ENCODE results near the gene PRSS57.
A peak's percentile ranks its signal among the peaks of the same experiment; 100 is the strongest.
"Not testable (repeated sequence)": the region's sequence is repeated elsewhere in the genome, so short reads cannot be mapped to it uniquely, and the experiment has no call there.

The PRSS57 gene

GRCh38 chr19:674282-675151 is 20.7 kb downstream of the PRSS57 start (continued):
- no peak for TF ChIP-seq TSHZ2 (CRISPR knock-in tag; IDR thresholded peaks at IDR 0.05)
- no peak for TF ChIP-seq ZC3H10 (CRISPR knock-in tag; IDR thresholded peaks at IDR 0.05)
- TF ChIP-seq CREB5 (CRISPR knock-in tag; IDR thresholded peaks at IDR 0.05; ENCODE audit: low read depth): no peak

GRCh38 chr19:670609-671075 is 24.6 kb downstream of the PRSS57 start:
- TF ChIP-seq SNAI2 (CRISPR knock-in tag; IDR thresholded peaks at IDR 0.05) (no peak), ESRRG (CRISPR knock-in tag; IDR thresholded peaks at IDR 0.05) (no peak), ZNF70 (CRISPR knock-in tag; IDR thresholded peaks at IDR 0.05) (no peak), POU6F1 (CRISPR knock-in tag; IDR thresholded peaks at IDR 0.05; ENCODE audit: borderline replicate concordance, low read depth) (no peak), ISL1 (CRISPR knock-in tag; IDR thresholded peaks at IDR 0.05) (no peak), PATZ1 (CRISPR knock-in tag; IDR thresholded peaks at IDR 0.05; ENCODE audit: borderline replicate concordance) (no peak), ARNTL (CRISPR knock-in tag; IDR thresholded peaks at IDR 0.05; ENCODE audit: borderline replicate concordance, low read depth) (no peak), ZFP30 (CRISPR knock-in tag; IDR thresholded peaks at IDR 0.05) (no peak), ZNF565 (CRISPR knock-in tag; conservative IDR thresholded peaks at IDR 0.05; ENCODE audit: low read depth) (no peak), PPARA (CRISPR knock-in tag; IDR thresholded peaks at IDR 0.05; ENCODE audit: borderline replicate concordance) (no peak), TOX (CRISPR knock-in tag; IDR thresholded peaks at IDR 0.05; ENCODE audit: borderline replicate concordance) (no peak), ZNF8 (CRISPR knock-in tag; IDR thresholded peaks at IDR 0.05) (no peak)
- peak; percentile 25; the same call in 2 of the 3 replicates for ATAC-seq

- not testable (repeated sequence) for ATAC-seq
Observed at GRCh38 chr19:668675-669434, 26.4 kb downstream of the PRSS57 start.

GRCh38 chr19:666985-667573 is 28.2 kb downstream of the PRSS57 start:
- not testable (repeated sequence) for ATAC-seq

- TF ChIP-seq ZNF8 (CRISPR knock-in tag; IDR thresholded peaks at IDR 0.05): no peak
- TF ChIP-seq ZFP30 (CRISPR knock-in tag; IDR thresholded peaks at IDR 0.05): no peak
- TF ChIP-seq RARB (CRISPR knock-in tag; IDR thresholded peaks at IDR 0.05): no peak
- no peak for TF ChIP-seq GLIS3 (CRISPR knock-in tag; IDR thresholded peaks at IDR 0.05)
- TF ChIP-seq PATZ1 (CRISPR knock-in tag; IDR thresholded peaks at IDR 0.05; ENCODE audit: borderline replicate concordance): no peak
- no peak for TF ChIP-seq ISL1 (CRISPR knock-in tag; IDR thresholded peaks at IDR 0.05)
- ATAC-seq: peak; percentile 75
Observed at GRCh38 chr19:664913-665443, 30.3 kb downstream of the PRSS57 start.
